SK-N-SH (cell line): ENCODE data around the gene DHX35. TPM values are rescaled to one million over a fixed set of nuclear protein-coding genes. Genes with fewer than 3 reads are reported as not detected.
A peak's percentile ranks its signal among the peaks of the same experiment; 100 is the strongest.

Experiments
- CTCF ChIA-PET: fragments of 300-600, 350-600 bp; formaldehyde crosslinking; extraction: SDS; loops from one replicate; lab custom pipeline; 2021; lab: Yijun Ruan, JAX
- POLR2A ChIA-PET: fragments of 350-600 bp; sonication (Branson Sonifier 250); formaldehyde crosslinking; extraction: SDS; loops from one replicate; lab custom pipeline; 2020; ENCODE audit warnings: antibody characterized with exemption, inconsistent platforms; lab: Yijun Ruan, JAX
- DNase-seq: peaks from one replicate; pipeline ENCODE4 v3.0.0; 2012
- H2AFZ ChIP-seq: fragments of 200-600 bp; sonication (generic); 2 replicates; pipeline ENCODE4 v1.8.1; 2016; ENCODE audit warnings: antibody characterized with exemption, mild to moderate bottlenecking, low read depth
- H3F3A ChIP-seq: fragments of 200-600 bp; sonication (generic); replicated peaks from 2 replicates; pipeline ENCODE3; 2016; ENCODE audit warnings: antibody characterized with exemption, mild to moderate bottlenecking; ENCODE audit not compliant: insufficient read depth
- H3K27ac ChIP-seq, 2 experiments: fragments of 200-500 bp in 1 of 2; fragments of 200-600 bp in 1 of 2; sonication (Bioruptor generic) in 1 of 2; sonication (generic), shearing (Covaris generic) in 1 of 2; 2 replicates each; pipeline versions ENCODE4 v1.5.1 to v1.6.1; 2014 to 2016; ENCODE audit warnings: low read depth in 2 of 2, inconsistent platforms in 1 of 2, low read length in 1 of 2, mild to moderate bottlenecking in 1 of 2, mixed read lengths in 1 of 2
- H3K27me3 ChIP-seq: fragments of 200-600 bp; sonication (generic), shearing (Covaris generic); 2 replicates; pipeline ENCODE4 v1.6.1; 2016; ENCODE audit warnings: mixed run types; ENCODE audit not compliant: insufficient read depth
- H3K36me3 ChIP-seq, 2 experiments: fragments of 200-500 bp in 1 of 2; fragments of 200-600 bp in 1 of 2; sonication (Bioruptor generic) in 1 of 2; sonication (generic) in 1 of 2; replicated peaks in 1 of 2; 2 replicates each; pipeline versions ENCODE3 to v1.5.1; 2014 to 2016; ENCODE audit warnings: low read length in 1 of 2, mild to moderate bottlenecking in 1 of 2; ENCODE audit not compliant: insufficient read depth in 2 of 2, control insufficient read depth in 1 of 2
- H3K4me1 ChIP-seq, 2 experiments: fragments of 200-500 bp in 1 of 2; fragments of 200-600 bp in 1 of 2; sonication (Bioruptor generic) in 1 of 2; sonication (generic), shearing (Covaris generic) in 1 of 2; 2 replicates each; pipeline versions ENCODE4 v1.5.1 to v1.6.1; 2014 to 2016; ENCODE audit warnings: low read depth in 1 of 2, low read length in 1 of 2, mixed run types in 1 of 2; ENCODE audit not compliant: insufficient read depth in 2 of 2, control insufficient read depth in 1 of 2
- H3K4me2 ChIP-seq: fragments of 200-600 bp; sonication (generic), shearing (Covaris generic); 2 replicates; pipeline ENCODE4 v1.6.1; 2017; ENCODE audit warnings: mixed run types
- H3K4me3 ChIP-seq, 2 experiments: fragments of 200-500 bp in 1 of 2; fragments of 200-600 bp in 1 of 2; sonication (Bioruptor generic) in 1 of 2; sonication (generic), shearing (Covaris generic) in 1 of 2; 2 replicates each; pipeline versions ENCODE4 v1.5.1 to v1.8.1; 2014 to 2016; ENCODE audit warnings: low read depth in 2 of 2, inconsistent platforms in 1 of 2, low read length in 1 of 2, mild to moderate bottlenecking in 1 of 2, mixed read lengths in 1 of 2, moderate library complexity in 1 of 2
- H3K79me2 ChIP-seq: fragments of 200-600 bp; sonication (generic); 2 replicates; pipeline ENCODE4 v1.8.1; 2017; ENCODE audit warnings: mild to moderate bottlenecking; ENCODE audit not compliant: insufficient read depth
- H3K9ac ChIP-seq: fragments of 200-600 bp; sonication (generic); 2 replicates; pipeline ENCODE4 v1.6.1; 2017; ENCODE audit warnings: mixed run types
- H3K9me2 ChIP-seq: fragments of 200-600 bp; sonication (generic); 2 replicates; pipeline ENCODE4 v1.6.1; 2017; ENCODE audit warnings: mixed run types
- H3K9me3 ChIP-seq: fragments of 200-600 bp; sonication (generic); 2 replicates; pipeline ENCODE4 v1.6.1; 2017; ENCODE audit warnings: mixed run types, mild to moderate bottlenecking, moderate library complexity
- H4K20me1 ChIP-seq: fragments of 200-600 bp; sonication (generic); 2 replicates; pipeline ENCODE4 v1.6.1; 2017; ENCODE audit warnings: mild to moderate bottlenecking, mixed run types; ENCODE audit not compliant: insufficient read depth
- CHD2 ChIP-seq: fragments of 150-350 bp; IDR thresholded peaks from 2 replicates; pipeline ENCODE4 v1.6.1; 2018; ENCODE audit warnings: low read length; ENCODE audit not compliant: partially characterized antibody
- ELF1 ChIP-seq: IDR thresholded peaks from 2 replicates; pipeline ENCODE4 v1.4.0; 2012
- EP300 ChIP-seq, 2 experiments: IDR thresholded peaks; 2 replicates each; pipeline versions ENCODE4 v1.4.0 to v1.6.1; 2012; ENCODE audit warnings: borderline replicate concordance in 1 of 2, low read depth in 1 of 2, low read length in 1 of 2
- EZH2phosphoT487 ChIP-seq: fragments of 200-600 bp; sonication (generic); IDR thresholded peaks from 2 replicates; pipeline ENCODE4 v1.6.1; 2017; ENCODE audit warnings: low read depth, mixed run types, mild to moderate bottlenecking, antibody characterized with exemption, moderate library complexity, borderline replicate concordance
- FOSL2 ChIP-seq: IDR thresholded peaks from 2 replicates; pipeline ENCODE4 v1.4.0; 2012; ENCODE audit warnings: low read depth, mild to moderate bottlenecking, moderate library complexity, borderline replicate concordance
- FOXJ3 ChIP-seq: sonication (generic); formaldehyde crosslinking; IDR thresholded peaks from 2 replicates; pipeline ENCODE4 v1.5.1; 2020; ENCODE audit warnings: mild to moderate bottlenecking, missing genetic modification reagents
- FOXM1 ChIP-seq: IDR thresholded peaks from 2 replicates; pipeline ENCODE4 v1.4.0; 2012; ENCODE audit warnings: low read depth, mild to moderate bottlenecking
- GABPA ChIP-seq: IDR thresholded peaks from 2 replicates; pipeline ENCODE4 v1.4.0; 2012; ENCODE audit warnings: low read depth, mild to moderate bottlenecking
- GATA2 ChIP-seq: sonication (generic); formaldehyde crosslinking; IDR thresholded peaks from 2 replicates; pipeline ENCODE4 v1.5.0; 2020; ENCODE audit warnings: mild to moderate bottlenecking, missing genetic modification reagents
- JUND ChIP-seq: IDR thresholded peaks from 2 replicates; pipeline ENCODE4 v1.4.0; 2012
- MEF2A ChIP-seq: IDR thresholded peaks from 2 replicates; pipeline ENCODE4 v1.4.0; 2012; ENCODE audit warnings: low read depth, borderline replicate concordance
- MXI1 ChIP-seq: IDR thresholded peaks from 2 replicates; pipeline ENCODE4 v1.6.1; 2012; ENCODE audit warnings: mild to moderate bottlenecking, low read depth, low read length, improper control_type of control experiment
- NFIC ChIP-seq: IDR thresholded peaks from 2 replicates; pipeline ENCODE4 v1.4.0; 2012; ENCODE audit warnings: borderline replicate concordance
- NRF1 ChIP-seq: IDR thresholded peaks from 2 replicates; pipeline ENCODE4 v1.6.1; 2012; ENCODE audit warnings: low read depth, mild to moderate bottlenecking, low read length
- POLR2AphosphoS5 ChIP-seq: IDR thresholded peaks from 2 replicates; pipeline ENCODE4 v1.6.1; 2012; ENCODE audit warnings: low read depth, low read length
- RAD21 ChIP-seq: IDR thresholded peaks from 2 replicates; pipeline ENCODE4 v1.6.1; 2012; ENCODE audit warnings: mild to moderate bottlenecking, low read length
- RCOR1 ChIP-seq: fragments of 150-350 bp; IDR thresholded peaks from 2 replicates; pipeline ENCODE4 v1.6.1; 2017; ENCODE audit warnings: antibody characterized with exemption, low read length
- RFX5 ChIP-seq: IDR thresholded peaks from 2 replicates; pipeline ENCODE4 v1.6.1; 2012; ENCODE audit warnings: mild to moderate bottlenecking, improper control_type of control experiment, low read length
- SIN3A ChIP-seq: IDR thresholded peaks from 2 replicates; pipeline ENCODE4 v1.6.1; 2012; ENCODE audit warnings: low read depth, mild to moderate bottlenecking, low read length, moderate library complexity, borderline replicate concordance
- TAF1 ChIP-seq: IDR thresholded peaks from 2 replicates; pipeline ENCODE4 v1.6.1; 2012; ENCODE audit warnings: low read depth, mild to moderate bottlenecking, low read length, moderate library complexity, borderline replicate concordance
- YY1 ChIP-seq: IDR thresholded peaks from 2 replicates; pipeline ENCODE4 v1.4.0; 2012; ENCODE audit warnings: low read depth, mild to moderate bottlenecking
- WGBS: methylation state at CpG from one replicate; pipeline ENCODE4 v1.1.6; 2017; ENCODE audit warnings: low lambda C conversion rate; 5-methylcytosine and 5-hydroxymethylcytosine counted together
- polyA plus RNA-seq, 3 experiments: library from polyadenylated mRNA; depleted of rRNA; stranded (reverse); fragments of >200 nt; gene quantifications; 2 replicates each; pipeline ENCODE4 v1.2.3, GENCODE V29; 2012
- TF ChIP-seq, protein P1 (sequence below): IDR thresholded peaks from 2 replicates; pipeline ENCODE4 v1.6.1; 2012; ENCODE audit warnings: mild to moderate bottlenecking, low read depth, low read length, moderate library complexity
- TF ChIP-seq, protein P2 (sequence below): IDR thresholded peaks from 2 replicates; pipeline ENCODE4 v1.4.0; 2012; ENCODE audit warnings: low read depth, borderline replicate concordance
- TF ChIP-seq, protein P3 (sequence below): IDR thresholded peaks from 2 replicates; pipeline ENCODE4; 2012

Gene DHX35
- polyA plus RNA-seq, 1 of the 3 experiments (the other 2 are of a cell fraction): 17.1 TPM

DNA sequence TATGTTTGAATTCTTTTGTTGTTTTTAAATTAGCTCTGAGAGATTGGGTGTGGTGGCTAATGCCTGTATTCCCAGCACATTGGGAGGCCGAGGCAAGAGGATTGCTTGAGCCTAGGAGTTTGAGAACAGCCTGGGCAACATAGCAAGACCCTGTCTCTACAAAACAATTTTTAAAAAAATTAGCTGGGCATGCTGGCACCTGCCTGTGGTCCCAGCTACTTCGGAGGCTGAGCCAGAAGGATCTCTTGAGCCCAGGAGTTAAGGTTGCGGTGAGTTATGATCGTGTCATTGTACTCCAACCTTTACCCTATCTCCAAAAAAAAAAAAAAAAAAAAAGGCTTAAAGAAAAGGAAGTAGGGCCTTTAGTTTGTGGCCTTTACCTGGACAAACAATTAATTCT is 22.9 kb downstream of the DHX35 start:
- H3K79me2 ChIP-seq: peaks cover 17% of the 10 kb centered on the region
- POLR2A ChIA-PET: no interaction called here
- no peak for TF ChIP-seq MXI1
- TF ChIP-seq, all 33 proteins: peak for 0
- Histone ChIP-seq H3K9me2 (no peaks in the 10 kb centered on the region), H3K9me3 (no peaks in the 10 kb centered on the region), H3K36me3 (peaks cover 13 to 38% of the 10 kb centered on the region in 2 experiments), H3K27me3 (no peaks in the 10 kb centered on the region), H2AFZ (no peak overlapping the region), H3F3A (peaks cover 15% of the 10 kb centered on the region), H3K4me2 (peak overlapping the region; percentile 38), H3K4me3 (no peak overlapping the region), H4K20me1 (peaks cover 4% of the 10 kb centered on the region), H3K9ac (no peak overlapping the region), H3K27ac (peak overlapping the region; percentile 1 to 82; a peak in 3 of 4 replicates), H3K4me1 (peaks cover 0 to 22% of the 10 kb centered on the region in 2 experiments)
- CTCF ChIA-PET: interaction anchor here (0.7 to 1.5 kb wide), 2 partner anchors 10 to 56 kb away, joined by 3 read pairs; no protein-coding TSS in a partner anchor
- no peak for DNase-seq
- 78% methylated on average over 4 of the region's 4 CpGs for WGBS

DNA sequence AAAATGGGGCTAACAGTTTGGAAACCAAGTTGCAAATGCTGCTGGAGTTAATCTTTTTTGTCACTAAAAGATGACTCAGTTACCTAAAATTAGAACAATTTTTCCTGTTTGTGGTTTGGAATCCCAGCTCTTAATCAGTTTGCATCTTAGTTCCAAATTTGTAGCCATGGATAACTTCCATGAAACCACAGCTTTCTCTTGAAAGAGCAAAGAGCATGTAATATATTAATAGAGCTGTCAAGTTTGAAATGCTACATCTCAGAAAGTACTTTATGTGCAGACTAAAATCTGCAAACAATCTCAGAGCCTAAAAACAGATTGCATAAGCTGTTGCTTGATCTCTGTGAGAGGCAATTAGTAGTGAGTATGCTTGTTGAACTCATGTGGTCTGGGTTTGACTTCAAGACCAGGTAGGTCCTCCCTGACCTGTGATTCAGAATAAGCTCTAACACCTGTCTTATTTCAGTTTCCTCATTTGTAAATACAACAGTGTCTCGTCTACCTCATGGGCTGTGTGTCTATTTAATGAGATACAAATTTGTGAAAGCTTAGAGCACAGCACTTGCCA is 23.5 kb downstream of the DHX35 start:
- Histone ChIP-seq H3K4me1 (peaks cover 0 to 22% of the 10 kb centered on the region in 2 experiments), H2AFZ (no peak overlapping the region), H3K9me3 (no peaks in the 10 kb centered on the region), H3K36me3 (peaks cover 15 to 43% of the 10 kb centered on the region in 2 experiments), H3K9ac (no peak overlapping the region), H3K27me3 (no peaks in the 10 kb centered on the region), H3K27ac (peak overlapping the region; percentile 54 to 82; a peak in 3 of 4 replicates), H3K79me2 (peaks cover 15% of the 10 kb centered on the region), H4K20me1 (peaks cover 4% of the 10 kb centered on the region), H3K4me3 (no peak overlapping the region), H3K4me2 (peak overlapping the region; percentile 38), H3F3A (peaks cover 15% of the 10 kb centered on the region), H3K9me2 (no peaks in the 10 kb centered on the region)
- POLR2A ChIA-PET: no interaction called here
- 65% methylated on average over 1 of the region's 1 CpG for WGBS
- CTCF ChIA-PET: interaction anchor here (0.7 to 1.5 kb wide), 3 partner anchors 9 to 65 kb away, joined by 3 read pairs; no protein-coding TSS in a partner anchor
- DNase-seq: no peak
- no peak for TF ChIP-seq NRF1
- peak; percentile 64 to 86 for TF ChIP-seq EP300 (IDR thresholded peaks at IDR 0.05; ENCODE audit: borderline replicate concordance in 1 of 2, low read depth in 1 of 2, low read length in 1 of 2)
- TF ChIP-seq JUND: peak; percentile 90
- TF ChIP-seq MEF2A: peak; percentile 99
- TF ChIP-seq GABPA: no peak
- no peak for TF ChIP-seq EZH2phosphoT487
- TF ChIP-seq RCOR1: 0 out of 2 replicates have a peak, but pooled peaks have one; percentile 23
- peak; percentile 34; the same call in 1 of the 2 replicates for TF ChIP-seq YY1
- no peak for TF ChIP-seq CHD2
- TF ChIP-seq, protein P1, sequence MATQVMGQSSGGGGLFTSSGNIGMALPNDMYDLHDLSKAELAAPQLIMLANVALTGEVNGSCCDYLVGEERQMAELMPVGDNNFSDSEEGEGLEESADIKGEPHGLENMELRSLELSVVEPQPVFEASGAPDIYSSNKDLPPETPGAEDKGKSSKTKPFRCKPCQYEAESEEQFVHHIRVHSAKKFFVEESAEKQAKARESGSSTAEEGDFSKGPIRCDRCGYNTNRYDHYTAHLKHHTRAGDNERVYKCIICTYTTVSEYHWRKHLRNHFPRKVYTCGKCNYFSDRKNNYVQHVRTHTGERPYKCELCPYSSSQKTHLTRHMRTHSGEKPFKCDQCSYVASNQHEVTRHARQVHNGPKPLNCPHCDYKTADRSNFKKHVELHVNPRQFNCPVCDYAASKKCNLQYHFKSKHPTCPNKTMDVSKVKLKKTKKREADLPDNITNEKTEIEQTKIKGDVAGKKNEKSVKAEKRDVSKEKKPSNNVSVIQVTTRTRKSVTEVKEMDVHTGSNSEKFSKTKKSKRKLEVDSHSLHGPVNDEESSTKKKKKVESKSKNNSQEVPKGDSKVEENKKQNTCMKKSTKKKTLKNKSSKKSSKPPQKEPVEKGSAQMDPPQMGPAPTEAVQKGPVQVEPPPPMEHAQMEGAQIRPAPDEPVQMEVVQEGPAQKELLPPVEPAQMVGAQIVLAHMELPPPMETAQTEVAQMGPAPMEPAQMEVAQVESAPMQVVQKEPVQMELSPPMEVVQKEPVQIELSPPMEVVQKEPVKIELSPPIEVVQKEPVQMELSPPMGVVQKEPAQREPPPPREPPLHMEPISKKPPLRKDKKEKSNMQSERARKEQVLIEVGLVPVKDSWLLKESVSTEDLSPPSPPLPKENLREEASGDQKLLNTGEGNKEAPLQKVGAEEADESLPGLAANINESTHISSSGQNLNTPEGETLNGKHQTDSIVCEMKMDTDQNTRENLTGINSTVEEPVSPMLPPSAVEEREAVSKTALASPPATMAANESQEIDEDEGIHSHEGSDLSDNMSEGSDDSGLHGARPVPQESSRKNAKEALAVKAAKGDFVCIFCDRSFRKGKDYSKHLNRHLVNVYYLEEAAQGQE: 0 out of 2 replicates have a peak, but pooled peaks have one; percentile 30
- TF ChIP-seq SIN3A: peak; percentile 80; the same call in 1 of the 2 replicates
- TF ChIP-seq FOSL2: peak; percentile 89
- TF ChIP-seq GATA2: no peak
- peak; percentile 78 for TF ChIP-seq POLR2AphosphoS5
- TF ChIP-seq, protein P2, sequence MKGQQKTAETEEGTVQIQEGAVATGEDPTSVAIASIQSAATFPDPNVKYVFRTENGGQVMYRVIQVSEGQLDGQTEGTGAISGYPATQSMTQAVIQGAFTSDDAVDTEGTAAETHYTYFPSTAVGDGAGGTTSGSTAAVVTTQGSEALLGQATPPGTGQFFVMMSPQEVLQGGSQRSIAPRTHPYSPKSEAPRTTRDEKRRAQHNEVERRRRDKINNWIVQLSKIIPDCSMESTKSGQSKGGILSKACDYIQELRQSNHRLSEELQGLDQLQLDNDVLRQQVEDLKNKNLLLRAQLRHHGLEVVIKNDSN: no peak
- TF ChIP-seq RAD21: no peak
- no peak for TF ChIP-seq RFX5
- no peak for TF ChIP-seq FOXJ3 (CRISPR knock-in tag)
- TF ChIP-seq FOXM1: peak; percentile 74; the same call in 1 of the 2 replicates
- TF ChIP-seq, protein P3, sequence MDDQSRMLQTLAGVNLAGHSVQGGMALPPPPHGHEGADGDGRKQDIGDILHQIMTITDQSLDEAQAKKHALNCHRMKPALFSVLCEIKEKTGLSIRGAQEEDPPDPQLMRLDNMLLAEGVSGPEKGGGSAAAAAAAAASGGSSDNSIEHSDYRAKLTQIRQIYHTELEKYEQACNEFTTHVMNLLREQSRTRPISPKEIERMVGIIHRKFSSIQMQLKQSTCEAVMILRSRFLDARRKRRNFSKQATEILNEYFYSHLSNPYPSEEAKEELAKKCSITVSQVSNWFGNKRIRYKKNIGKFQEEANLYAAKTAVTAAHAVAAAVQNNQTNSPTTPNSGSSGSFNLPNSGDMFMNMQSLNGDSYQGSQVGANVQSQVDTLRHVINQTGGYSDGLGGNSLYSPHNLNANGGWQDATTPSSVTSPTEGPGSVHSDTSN: peak; percentile 96
- no peak for TF ChIP-seq TAF1
- TF ChIP-seq NFIC: peak; percentile 83
- TF ChIP-seq ELF1: no peak
